Neural progenitor cell (in vitro differentiated cells): Measurements from ENCODE around the gene ADGRD1. TPM values are rescaled to one million over a fixed set of nuclear protein-coding genes. Genes with fewer than 3 reads are reported as not detected.

Source experiments
- DNase-seq: peaks from one replicate; pipeline ENCODE4 v3.0.0-alpha.2; 2016; ENCODE audit warnings: low spot score
- H2AFZ ChIP-seq: fragments of 200-600 bp; sonication (generic); replicated peaks from 2 replicates; pipeline ENCODE4 v1.6.1; 2016; ENCODE audit warnings: antibody characterized with exemption
- H3F3A ChIP-seq: fragments of 200-600 bp; sonication (generic); 2 replicates; pipeline ENCODE4 v1.6.1; 2016; ENCODE audit warnings: antibody characterized with exemption, low read depth
- H3K27ac ChIP-seq: fragments of 200-600 bp; sonication (generic); 2 replicates; pipeline ENCODE4 v1.5.1; 2016; ENCODE audit warnings: mild to moderate bottlenecking
- H3K27me3 ChIP-seq: fragments of 200-600 bp; sonication (generic); 2 replicates; pipeline ENCODE4 v1.6.1; 2016; ENCODE audit warnings: mild to moderate bottlenecking, moderate library complexity
- H3K36me3 ChIP-seq: fragments of 200-600 bp; sonication (generic); 2 replicates; pipeline ENCODE4 v1.5.1; 2016
- H3K4me1 ChIP-seq: fragments of 200-600 bp; sonication (generic); 2 replicates; pipeline ENCODE4 v1.6.1; 2016; ENCODE audit warnings: mixed run types
- H3K4me2 ChIP-seq: fragments of 200-600 bp; sonication (generic); 2 replicates; pipeline ENCODE4 v1.6.1; 2016
- H3K4me3 ChIP-seq: fragments of 200-600 bp; sonication (generic); 2 replicates; pipeline ENCODE4 v1.5.1; 2016
- H3K79me2 ChIP-seq: fragments of 200-600 bp; sonication (generic); 2 replicates; pipeline ENCODE4 v1.6.1; 2016; ENCODE audit warnings: low read depth
- H3K9ac ChIP-seq: fragments of 200-600 bp; sonication (generic); 2 replicates; pipeline ENCODE4 v1.6.1; 2016
- H3K9me3 ChIP-seq: fragments of 200-600 bp; sonication (generic); 2 replicates; pipeline ENCODE4 v1.5.1; 2016; ENCODE audit warnings: low read depth
- H4K20me1 ChIP-seq: fragments of 200-600 bp; sonication (generic); 2 replicates; pipeline ENCODE4 v1.6.1; 2016; ENCODE audit warnings: low read depth
- H3K27ac Mint-ChIP-seq: 3 replicates; pipeline ENCODE4 v1.8.0; 2021; ENCODE audit warnings: mixed read lengths
- H3K27me3 Mint-ChIP-seq: 2 replicates; pipeline ENCODE4 v1.8.0; 2022; ENCODE audit warnings: low read depth, mild to moderate bottlenecking, inconsistent platforms, moderate library complexity, mixed read lengths; ENCODE audit not compliant: insufficient read depth
- H3K36me3 Mint-ChIP-seq: 3 replicates; pipeline ENCODE4 v1.8.0; 2021; ENCODE audit warnings: mixed read lengths
- H3K4me1 Mint-ChIP-seq: 3 replicates; pipeline ENCODE4 v1.8.0; 2021; ENCODE audit warnings: mixed read lengths
- H3K4me3 Mint-ChIP-seq: 3 replicates; pipeline ENCODE4 v1.8.0; 2021; ENCODE audit warnings: mild to moderate bottlenecking, moderate library complexity, mixed read lengths
- H3K9me3 Mint-ChIP-seq: 3 replicates; pipeline ENCODE4 v1.8.0; 2020; ENCODE audit warnings: mixed read lengths
- EZH2 ChIP-seq: fragments of 200-600 bp; sonication (generic); IDR thresholded peaks from 2 replicates; pipeline ENCODE4 v1.6.1; 2017; ENCODE audit warnings: antibody characterized with exemption, mild to moderate bottlenecking, moderate library complexity
- EZH2phosphoT487 ChIP-seq: fragments of 200-600 bp; sonication (generic); IDR thresholded peaks from 2 replicates; pipeline ENCODE4 v1.6.1; 2017; ENCODE audit warnings: antibody characterized with exemption
- total RNA-seq: library from RNA; depleted of rRNA; stranded (reverse); fragments of >200 nt; gene quantifications from 2 replicates; pipeline ENCODE4 v1.2.3, GENCODE V29; 2015; ENCODE audit warnings: low replicate concordance
- TF ChIP-seq, protein P1 (sequence below): fragments of 200-600 bp; sonication (generic); IDR thresholded peaks from 2 replicates; pipeline ENCODE4 v1.5.1; 2017; ENCODE audit warnings: antibody characterized with exemption, mild to moderate bottlenecking

ADGRD1 gene
- total RNA-seq, 1 donor from 2014 or later, result not detected

DNA sequence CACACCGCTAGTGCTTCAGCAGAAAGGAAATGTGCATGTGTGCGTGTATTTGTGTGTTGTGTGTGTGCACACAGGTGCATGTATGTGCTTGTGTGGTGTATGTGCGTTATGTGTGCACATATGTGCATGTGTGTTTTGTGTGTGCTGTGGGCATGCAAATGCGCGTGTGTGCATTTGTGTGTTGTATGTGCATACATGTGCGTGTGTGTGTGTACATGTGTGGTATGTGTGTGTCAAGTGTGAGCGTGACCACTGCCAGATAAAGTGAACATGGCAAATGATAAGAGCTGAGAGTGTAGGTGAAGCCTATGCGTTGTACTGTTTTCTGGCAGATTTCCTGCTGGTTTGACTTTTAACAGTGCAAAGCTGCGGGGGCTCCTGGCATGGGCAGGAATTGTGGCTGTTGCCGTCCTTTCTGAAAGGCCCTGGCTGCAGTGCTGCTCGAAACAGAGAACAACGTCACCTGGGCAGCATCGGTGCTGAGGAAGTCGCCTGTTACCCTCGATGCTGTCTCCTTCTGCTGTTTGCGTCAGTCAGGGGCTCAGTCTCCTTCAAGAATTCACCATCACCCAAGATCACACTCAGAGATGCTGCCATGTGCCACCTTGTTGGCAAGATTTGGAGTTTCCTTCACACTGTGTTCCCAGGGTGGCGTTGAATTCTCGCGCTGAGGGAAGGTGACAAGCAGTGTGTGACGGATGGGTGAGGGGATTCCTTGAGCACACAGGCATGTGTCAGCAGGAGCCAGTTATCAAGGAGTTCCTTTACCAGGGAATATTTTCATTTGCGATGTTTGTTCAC is 56.1 kb downstream of the ADGRD1 start:
- Histone ChIP-seq H3K9me3 (no peaks in the 10 kb centered on the region), H3K27ac (no peak overlapping the region), H3K9ac (no peak overlapping the region), H4K20me1 (no peaks in the 10 kb centered on the region), H3K36me3 (no peaks in the 10 kb centered on the region), H3K4me1 (peaks cover 8% of the 10 kb centered on the region), H2AFZ (no peak overlapping the region), H3K4me2 (no peak overlapping the region), H3F3A (no peaks in the 10 kb centered on the region), H3K79me2 (no peaks in the 10 kb centered on the region), H3K27me3 (no peaks in the 10 kb centered on the region), H3K4me3 (no peak overlapping the region)
- peak overlapping the region; percentile 20 for H3K27ac Mint-ChIP-seq
- no peaks in the 10 kb centered on the region for H3K36me3 Mint-ChIP-seq
- no peak for DNase-seq
- H3K27me3 Mint-ChIP-seq, result peaks cover 41% of the 10 kb centered on the region
- H3K4me1 Mint-ChIP-seq, result peaks cover 31% of the 10 kb centered on the region
- H3K4me3 Mint-ChIP-seq, result no peak overlapping the region
- TF ChIP-seq, protein P1, sequence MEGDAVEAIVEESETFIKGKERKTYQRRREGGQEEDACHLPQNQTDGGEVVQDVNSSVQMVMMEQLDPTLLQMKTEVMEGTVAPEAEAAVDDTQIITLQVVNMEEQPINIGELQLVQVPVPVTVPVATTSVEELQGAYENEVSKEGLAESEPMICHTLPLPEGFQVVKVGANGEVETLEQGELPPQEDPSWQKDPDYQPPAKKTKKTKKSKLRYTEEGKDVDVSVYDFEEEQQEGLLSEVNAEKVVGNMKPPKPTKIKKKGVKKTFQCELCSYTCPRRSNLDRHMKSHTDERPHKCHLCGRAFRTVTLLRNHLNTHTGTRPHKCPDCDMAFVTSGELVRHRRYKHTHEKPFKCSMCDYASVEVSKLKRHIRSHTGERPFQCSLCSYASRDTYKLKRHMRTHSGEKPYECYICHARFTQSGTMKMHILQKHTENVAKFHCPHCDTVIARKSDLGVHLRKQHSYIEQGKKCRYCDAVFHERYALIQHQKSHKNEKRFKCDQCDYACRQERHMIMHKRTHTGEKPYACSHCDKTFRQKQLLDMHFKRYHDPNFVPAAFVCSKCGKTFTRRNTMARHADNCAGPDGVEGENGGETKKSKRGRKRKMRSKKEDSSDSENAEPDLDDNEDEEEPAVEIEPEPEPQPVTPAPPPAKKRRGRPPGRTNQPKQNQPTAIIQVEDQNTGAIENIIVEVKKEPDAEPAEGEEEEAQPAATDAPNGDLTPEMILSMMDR, result no peak
- TF ChIP-seq EZH2phosphoT487 (no peak), EZH2 (no peak)
- no peaks in the 10 kb centered on the region for H3K9me3 Mint-ChIP-seq

DNA sequence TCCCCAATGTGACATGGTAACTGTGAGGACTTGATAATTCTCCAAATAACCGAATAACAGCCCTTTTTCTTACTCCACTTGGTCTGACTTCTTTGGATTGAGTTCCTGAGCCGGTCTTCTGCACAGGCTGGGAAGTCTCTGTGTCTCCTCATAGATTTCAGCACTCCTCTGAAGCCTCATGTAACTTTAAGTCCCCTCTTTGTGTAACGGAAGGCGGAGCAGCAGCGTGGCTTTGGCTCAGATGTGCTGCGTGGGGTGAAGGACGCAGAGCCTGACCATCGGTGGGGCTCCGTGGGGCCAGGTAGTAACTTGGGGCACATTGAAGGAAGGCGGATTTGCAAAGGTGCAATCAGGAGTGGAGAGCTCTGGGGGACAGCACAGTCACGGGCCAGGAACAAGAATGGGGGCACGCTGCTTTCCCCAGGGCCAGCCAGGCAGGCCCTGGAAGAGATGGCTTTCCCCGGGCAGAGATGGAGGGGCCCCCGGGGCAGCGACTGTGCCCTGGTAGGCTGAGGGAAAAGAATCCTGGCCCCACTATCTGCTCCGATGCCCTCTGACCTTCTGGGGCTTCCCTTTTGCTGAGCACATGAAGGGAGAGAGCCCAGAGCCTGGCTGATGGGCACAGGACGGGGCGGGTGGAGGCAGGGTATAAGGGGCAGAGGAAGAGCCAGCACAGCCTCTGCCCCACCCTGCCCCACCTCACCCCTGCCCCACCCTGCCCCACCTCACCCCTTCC is 56.9 kb downstream of the ADGRD1 start:
- Histone ChIP-seq H2AFZ (no peak overlapping the region), H3K27ac (no peak overlapping the region), H3K4me2 (no peak overlapping the region), H3K4me3 (no peak overlapping the region), H4K20me1 (no peaks in the 10 kb centered on the region), H3K79me2 (no peaks in the 10 kb centered on the region), H3K4me1 (peaks cover 8% of the 10 kb centered on the region), H3F3A (no peaks in the 10 kb centered on the region), H3K27me3 (no peaks in the 10 kb centered on the region), H3K9ac (no peak overlapping the region), H3K36me3 (no peaks in the 10 kb centered on the region), H3K9me3 (no peaks in the 10 kb centered on the region)
- Mint-ChIP-seq H3K27me3 (peaks cover 42% of the 10 kb centered on the region), H3K36me3 (no peaks in the 10 kb centered on the region), H3K9me3 (no peaks in the 10 kb centered on the region), H3K4me3 (no peak overlapping the region), H3K4me1 (peaks cover 31% of the 10 kb centered on the region), H3K27ac (no peak overlapping the region)
- TF ChIP-seq, protein P1, result no peak
- TF ChIP-seq EZH2 (no peak), EZH2phosphoT487 (no peak)
- DNase-seq, result no peak

GRCh38 chr12:131011165-131012079 is 57.7 kb downstream of the ADGRD1 start:
- H3K4me1 ChIP-seq, result peaks cover 8% of the 10 kb centered on the region
- H3K4me2 ChIP-seq, result no peak overlapping the region
- no peak overlapping the region for H2AFZ ChIP-seq
- Mint-ChIP-seq H3K9me3 (no peaks in the 10 kb centered on the region), H3K4me1 (peaks cover 28% of the 10 kb centered on the region), H3K27ac (peak overlapping the region; percentile 90), H3K27me3 (peaks cover 43% of the 10 kb centered on the region), H3K36me3 (no peaks in the 10 kb centered on the region), H3K4me3 (no peak overlapping the region)
- TF ChIP-seq, protein P1, result no peak
- no peak for TF ChIP-seq EZH2phosphoT487
- TF ChIP-seq EZH2, result no peak
- no peaks in the 10 kb centered on the region for H3F3A ChIP-seq
- H3K9me3 ChIP-seq, result no peaks in the 10 kb centered on the region
- H3K27ac ChIP-seq, result no peak overlapping the region
- no peaks in the 10 kb centered on the region for H3K79me2 ChIP-seq
- no peak for DNase-seq
- no peak overlapping the region for H3K4me3 ChIP-seq
- H3K27me3 ChIP-seq, result no peaks in the 10 kb centered on the region
- no peak overlapping the region for H3K9ac ChIP-seq
- H3K36me3 ChIP-seq, result no peaks in the 10 kb centered on the region
- H4K20me1 ChIP-seq, result no peaks in the 10 kb centered on the region
